PFSK-1 (cell line): ENCODE results near the gene RERE.

ENCODE experiments used
- FOXP2 ChIP-seq: optimal IDR thresholded peaks from 2 replicates; pipeline ENCODE3; 2011; ENCODE audit warnings: borderline replicate concordance, control low read depth, inconsistent platforms; ENCODE audit not compliant: insufficient read depth; ENCODE audit errors: extremely low read length, extremely low read depth
- POLR2AphosphoS5 ChIP-seq: IDR thresholded peaks from 2 replicates; pipeline ENCODE4 v1.6.1; 2012; ENCODE audit warnings: low read depth, mild to moderate bottlenecking, control low read depth, low read length, moderate library complexity
- SIN3A ChIP-seq: IDR thresholded peaks from 2 replicates; pipeline ENCODE4 v1.6.1; 2012; ENCODE audit warnings: mild to moderate bottlenecking, low read length, moderate library complexity, borderline replicate concordance; ENCODE audit not compliant: insufficient read depth
- TAF1 ChIP-seq: IDR thresholded peaks from 2 replicates; pipeline ENCODE4 v1.6.1; 2012; ENCODE audit warnings: low read length, control low read depth, borderline replicate concordance; ENCODE audit not compliant: insufficient read depth
- TF ChIP-seq, protein P1 (sequence below), 2 experiments: IDR thresholded peaks; 2 replicates each; pipeline versions ENCODE4 v1.6.1 to v1.8.0; 2011 to 2012; ENCODE audit warnings: low read depth in 2 of 2, low read length in 2 of 2, control low read depth in 1 of 2, inconsistent platforms in 1 of 2, mild to moderate bottlenecking in 1 of 2, moderate library complexity in 1 of 2; ENCODE audit not compliant: insufficient read depth in 1 of 2

The RERE gene

GRCh38 chr1:8674481-8674880 is 143.0 kb downstream of the RERE start:
- TF ChIP-seq, protein P1, sequence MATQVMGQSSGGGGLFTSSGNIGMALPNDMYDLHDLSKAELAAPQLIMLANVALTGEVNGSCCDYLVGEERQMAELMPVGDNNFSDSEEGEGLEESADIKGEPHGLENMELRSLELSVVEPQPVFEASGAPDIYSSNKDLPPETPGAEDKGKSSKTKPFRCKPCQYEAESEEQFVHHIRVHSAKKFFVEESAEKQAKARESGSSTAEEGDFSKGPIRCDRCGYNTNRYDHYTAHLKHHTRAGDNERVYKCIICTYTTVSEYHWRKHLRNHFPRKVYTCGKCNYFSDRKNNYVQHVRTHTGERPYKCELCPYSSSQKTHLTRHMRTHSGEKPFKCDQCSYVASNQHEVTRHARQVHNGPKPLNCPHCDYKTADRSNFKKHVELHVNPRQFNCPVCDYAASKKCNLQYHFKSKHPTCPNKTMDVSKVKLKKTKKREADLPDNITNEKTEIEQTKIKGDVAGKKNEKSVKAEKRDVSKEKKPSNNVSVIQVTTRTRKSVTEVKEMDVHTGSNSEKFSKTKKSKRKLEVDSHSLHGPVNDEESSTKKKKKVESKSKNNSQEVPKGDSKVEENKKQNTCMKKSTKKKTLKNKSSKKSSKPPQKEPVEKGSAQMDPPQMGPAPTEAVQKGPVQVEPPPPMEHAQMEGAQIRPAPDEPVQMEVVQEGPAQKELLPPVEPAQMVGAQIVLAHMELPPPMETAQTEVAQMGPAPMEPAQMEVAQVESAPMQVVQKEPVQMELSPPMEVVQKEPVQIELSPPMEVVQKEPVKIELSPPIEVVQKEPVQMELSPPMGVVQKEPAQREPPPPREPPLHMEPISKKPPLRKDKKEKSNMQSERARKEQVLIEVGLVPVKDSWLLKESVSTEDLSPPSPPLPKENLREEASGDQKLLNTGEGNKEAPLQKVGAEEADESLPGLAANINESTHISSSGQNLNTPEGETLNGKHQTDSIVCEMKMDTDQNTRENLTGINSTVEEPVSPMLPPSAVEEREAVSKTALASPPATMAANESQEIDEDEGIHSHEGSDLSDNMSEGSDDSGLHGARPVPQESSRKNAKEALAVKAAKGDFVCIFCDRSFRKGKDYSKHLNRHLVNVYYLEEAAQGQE (IDR thresholded peaks at IDR 0.05; ENCODE audit: insufficient read depth in 1 of 2, low read depth in 2 of 2, low read length in 2 of 2), result no peak
- TF ChIP-seq FOXP2 (no peak), TAF1 (no peak), SIN3A (no peak), POLR2AphosphoS5 (no peak)

DNA sequence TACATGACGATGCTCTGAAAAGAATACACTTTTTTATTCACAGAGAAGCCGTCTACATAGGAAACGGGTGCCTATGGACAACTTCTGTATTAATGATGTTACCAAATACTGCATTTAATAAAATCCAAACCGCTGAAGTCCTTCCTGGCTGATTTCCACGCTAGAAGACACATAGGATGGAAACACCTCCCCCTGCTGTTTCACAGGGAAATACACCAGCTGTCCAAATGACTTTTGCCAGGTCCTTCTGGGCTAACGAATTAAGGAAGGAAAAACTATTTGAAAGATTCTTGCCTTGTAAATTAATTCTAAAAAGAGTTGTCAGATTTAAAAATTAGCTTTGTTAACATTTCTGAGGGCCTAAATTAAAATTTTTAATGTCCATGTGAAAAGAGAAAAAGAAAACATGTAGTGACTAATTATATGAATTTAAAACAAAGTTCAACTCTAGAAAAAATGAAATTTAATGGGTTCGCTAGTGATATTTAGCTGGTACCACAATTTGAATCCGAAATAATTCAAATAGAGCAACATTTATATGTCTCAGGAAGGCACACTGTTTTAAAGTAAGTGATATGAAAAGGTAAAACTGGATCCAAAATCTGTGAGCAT is 146.0 kb downstream of the RERE start:
- TF ChIP-seq, protein P1 (IDR thresholded peaks at IDR 0.05; ENCODE audit: insufficient read depth in 1 of 2, low read depth in 2 of 2, low read length in 2 of 2), result no peak
- TF ChIP-seq TAF1 (no peak), FOXP2 (no peak), SIN3A (no peak), POLR2AphosphoS5 (no peak)

DNA sequence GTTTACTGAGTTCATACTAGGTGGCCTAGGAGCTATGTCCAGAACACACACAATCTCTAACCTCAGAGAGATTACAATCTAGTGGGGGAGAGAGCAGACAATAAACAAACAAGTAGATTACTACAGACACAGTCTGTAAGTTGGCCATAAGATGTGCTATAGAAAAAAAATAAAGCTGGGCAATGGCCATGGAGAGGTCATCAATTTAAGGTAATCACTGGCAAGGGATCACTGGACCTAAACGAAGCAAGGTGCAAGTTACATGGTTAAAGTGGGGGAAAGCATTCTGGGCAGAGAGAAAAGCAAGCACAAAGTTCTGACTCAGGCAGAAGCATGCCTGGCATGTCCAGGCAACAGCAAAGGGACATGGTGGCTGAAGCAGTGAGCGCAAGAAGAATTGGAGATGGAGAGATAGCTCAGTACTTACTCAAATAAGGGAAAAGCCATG is 147.0 kb downstream of the RERE start:
- TF ChIP-seq FOXP2 (no peak), SIN3A (no peak), TAF1 (no peak), POLR2AphosphoS5 (no peak)
- TF ChIP-seq, protein P1 (IDR thresholded peaks at IDR 0.05; ENCODE audit: insufficient read depth in 1 of 2, low read depth in 2 of 2, low read length in 2 of 2), result no peak

- no peak for TF ChIP-seq FOXP2
- TF ChIP-seq POLR2AphosphoS5, result no peak
- no peak for TF ChIP-seq TAF1
These were observed 147.7 kb downstream of the RERE start for GRCh38 chr1:8669606-8670335.

DNA sequence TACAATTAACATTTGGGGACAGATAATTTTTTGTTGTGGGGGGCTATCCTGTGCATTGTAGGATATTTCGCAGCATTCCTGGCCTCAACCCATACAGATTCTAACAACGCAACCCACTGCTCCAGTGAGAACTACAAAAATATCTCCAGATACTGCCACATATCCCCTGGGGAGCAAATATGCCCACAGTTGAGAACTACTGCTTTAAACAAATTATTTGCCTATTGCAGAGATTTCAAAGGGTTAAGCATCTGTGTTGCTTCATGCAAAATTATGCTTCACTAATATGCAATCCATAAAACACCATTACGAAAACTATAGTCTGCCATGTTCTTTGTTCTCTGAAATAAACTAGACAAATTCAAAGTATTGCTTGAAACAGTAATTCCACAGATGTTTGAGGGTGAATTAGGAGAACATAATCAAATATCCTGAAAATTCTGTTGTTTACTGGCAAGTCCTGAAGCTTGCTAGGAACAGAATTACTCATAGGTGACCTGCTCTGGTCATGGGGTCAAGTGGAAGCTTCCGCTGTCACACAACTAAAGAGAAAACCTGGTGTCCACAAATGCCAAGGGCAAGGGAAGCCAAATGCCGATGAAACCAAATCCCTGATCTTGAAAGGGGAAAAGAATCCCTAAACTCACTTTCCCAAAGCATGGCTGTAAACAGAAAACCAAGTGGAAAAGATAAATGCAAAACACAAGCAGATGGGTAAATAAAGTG is 149.4 kb downstream of the RERE start:
- TF ChIP-seq FOXP2, result peak; percentile 43
- no peak for TF ChIP-seq POLR2AphosphoS5
